DMS53 treated with DMSO at 0.1 percent for 48 hours (cell line): ENCODE results near the gene OLFM1.

ENCODE experiments used
- DNase-seq: peaks from one replicate; lab custom pipeline; 2025; ENCODE audit not compliant: unreplicated experiment; lab: John Stamatoyannopoulos, UW

OLFM1 gene

DNA sequence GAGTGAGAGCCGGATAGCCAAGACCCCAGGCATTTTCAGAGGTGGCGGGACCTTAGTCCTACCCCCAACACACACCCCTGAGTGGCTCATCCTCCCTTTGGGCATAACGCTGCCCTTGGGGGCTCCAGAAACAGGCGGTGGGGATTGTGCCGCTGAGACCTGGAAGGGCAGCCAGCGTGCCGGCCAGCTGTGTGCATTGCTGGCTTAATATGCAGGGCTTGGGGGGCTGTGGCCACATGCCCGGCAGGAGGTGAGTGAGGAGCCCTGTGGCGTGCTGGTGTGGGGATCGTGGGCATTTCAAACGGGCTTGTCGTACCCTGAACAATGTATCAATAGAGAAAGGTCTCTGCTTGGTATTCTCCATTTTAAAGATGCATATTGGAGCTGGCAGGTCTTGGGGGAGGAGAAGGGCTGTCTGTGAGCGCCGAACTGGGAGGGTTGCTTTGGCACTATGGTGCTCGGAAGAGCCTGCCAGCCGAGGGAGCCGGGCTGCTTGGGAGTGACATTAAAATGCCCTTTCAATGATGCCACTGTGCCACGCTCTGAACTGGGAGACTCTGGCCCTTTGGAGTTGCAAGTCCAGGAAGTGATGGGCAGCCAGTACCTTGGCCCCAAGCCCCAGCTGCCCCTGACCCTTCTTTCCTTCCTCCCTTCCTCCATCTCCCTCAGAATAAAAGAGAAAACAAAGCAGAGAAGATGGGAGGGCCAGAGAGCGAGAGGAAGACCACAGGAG is 11.2 kb upstream of the OLFM1 start:
- no peak for DNase-seq

DNA sequence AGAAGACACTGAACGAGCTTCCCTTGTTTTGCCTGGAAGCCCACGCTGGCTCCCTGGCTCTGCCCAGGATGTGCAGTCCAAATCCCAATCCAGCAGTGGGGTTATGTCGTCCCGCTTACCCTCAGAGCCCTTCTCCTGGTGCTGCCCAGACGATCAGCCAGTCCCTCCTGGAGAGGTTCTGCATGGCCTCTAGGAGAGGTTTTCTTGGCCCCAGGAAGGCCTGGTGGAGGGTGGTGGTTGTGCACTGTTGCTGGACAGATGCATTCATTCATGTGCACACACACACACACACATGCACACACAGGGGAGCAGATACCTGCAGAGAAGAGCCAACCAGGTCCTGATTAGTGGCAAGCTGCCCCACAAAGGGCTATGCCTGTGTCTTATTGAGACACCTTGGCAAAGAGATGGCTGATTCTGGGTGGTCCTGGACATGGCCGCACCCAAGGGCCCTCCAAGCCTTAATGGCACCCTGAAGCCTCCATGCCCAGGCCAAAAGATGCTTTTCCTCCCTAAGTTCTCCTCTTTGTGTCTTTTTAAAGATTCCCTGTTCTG is 10.5 kb upstream of the OLFM1 start:
- DNase-seq = no peak

DNA sequence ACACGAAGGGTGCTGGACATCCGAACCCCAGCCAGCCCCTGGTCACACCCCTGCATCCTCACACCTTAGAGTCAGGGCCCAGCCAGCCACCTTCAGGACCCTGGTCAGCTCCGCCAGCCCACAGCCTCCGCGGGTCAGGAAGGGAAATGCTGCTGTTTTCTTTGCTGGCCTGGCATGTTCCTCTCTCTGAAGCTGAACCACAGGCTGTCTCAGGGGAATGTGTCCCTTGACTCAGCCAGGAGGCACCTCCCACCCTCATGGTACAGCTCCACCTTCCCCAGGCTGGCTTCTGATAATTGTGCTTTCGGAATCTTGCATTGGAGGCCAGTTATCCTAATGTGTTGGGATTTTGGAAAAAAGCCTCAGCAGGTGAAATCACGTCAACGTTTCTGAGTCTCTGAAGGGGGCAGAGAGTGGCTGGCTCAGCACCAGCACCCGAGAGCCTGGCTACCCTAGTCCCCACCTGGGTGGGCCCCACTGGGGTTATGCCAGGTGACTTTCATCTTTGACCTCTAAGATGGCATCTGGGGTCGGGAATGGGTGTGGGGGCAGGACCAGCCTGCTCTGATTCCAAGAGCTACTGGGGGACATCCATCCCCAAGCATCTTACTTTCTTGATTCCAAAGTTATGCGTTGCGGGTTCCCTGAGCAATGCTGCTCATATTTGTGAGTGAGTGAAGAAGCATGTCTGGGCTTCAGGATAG is 9.8 kb upstream of the OLFM1 start:
- DNase-seq = no peak

DNA sequence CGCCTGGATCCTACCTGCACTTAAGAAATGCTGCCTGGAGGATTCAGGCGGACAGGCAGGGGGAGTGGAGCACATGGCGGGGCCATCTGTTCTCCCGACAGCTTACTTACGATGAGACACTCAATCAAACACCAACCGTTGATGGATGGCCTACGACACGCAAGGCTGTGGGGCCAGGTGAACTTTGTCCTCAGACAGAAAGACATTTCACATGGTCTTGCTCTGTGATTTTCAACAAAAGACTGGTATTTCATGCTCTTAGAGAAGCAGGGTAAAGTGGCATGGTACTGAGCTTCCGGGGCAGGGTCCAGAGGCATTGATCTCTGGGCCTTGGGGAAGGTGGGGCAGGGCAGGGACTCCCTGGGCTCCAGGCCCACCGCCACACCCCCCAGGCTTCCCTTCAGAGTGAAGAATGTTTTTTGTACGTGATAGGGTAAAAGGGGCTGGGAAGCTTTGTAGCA is 9.1 kb upstream of the OLFM1 start:
- no peak for DNase-seq

DNA sequence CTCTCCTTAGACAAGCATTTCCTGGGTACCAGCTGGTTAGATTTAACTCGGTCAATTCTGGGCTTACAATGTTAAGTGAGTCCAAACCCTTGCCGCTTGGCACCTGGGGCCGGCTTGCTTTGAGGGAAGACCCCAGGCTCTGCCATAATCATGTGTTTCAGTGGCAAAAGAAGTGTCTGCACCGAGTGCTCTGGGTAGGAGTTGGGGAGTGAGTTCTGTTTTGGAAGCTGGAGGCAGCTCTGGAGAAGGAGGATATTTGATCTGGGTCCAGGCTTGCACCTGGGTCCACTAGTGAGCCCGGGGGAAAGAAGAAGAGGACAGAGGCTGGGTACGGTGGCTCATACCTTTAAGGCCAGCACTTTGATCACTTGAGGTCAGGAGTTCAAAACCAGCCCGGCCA is 8.4 kb upstream of the OLFM1 start:
- DNase-seq = no peak

DNA sequence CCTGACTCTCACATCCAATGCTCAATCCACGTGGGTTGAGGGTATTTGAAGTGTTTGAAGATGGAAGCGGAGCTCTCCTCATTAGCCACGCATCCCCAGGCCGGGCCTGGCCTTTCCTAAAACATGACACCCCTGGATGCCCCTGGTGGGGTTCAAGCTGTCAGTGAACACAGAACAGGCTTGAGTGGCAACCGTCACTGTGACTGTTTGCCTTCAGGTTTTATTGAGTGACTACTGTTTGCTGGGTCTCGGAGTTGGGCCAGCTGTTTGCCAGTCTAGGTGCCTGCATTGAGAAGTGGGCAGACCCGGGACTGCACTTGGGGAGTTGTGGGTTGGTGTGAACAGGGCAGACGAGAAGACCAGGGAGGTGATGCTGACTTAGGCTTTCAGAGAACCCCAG is 7.8 kb upstream of the OLFM1 start:
- no peak for DNase-seq

DNA sequence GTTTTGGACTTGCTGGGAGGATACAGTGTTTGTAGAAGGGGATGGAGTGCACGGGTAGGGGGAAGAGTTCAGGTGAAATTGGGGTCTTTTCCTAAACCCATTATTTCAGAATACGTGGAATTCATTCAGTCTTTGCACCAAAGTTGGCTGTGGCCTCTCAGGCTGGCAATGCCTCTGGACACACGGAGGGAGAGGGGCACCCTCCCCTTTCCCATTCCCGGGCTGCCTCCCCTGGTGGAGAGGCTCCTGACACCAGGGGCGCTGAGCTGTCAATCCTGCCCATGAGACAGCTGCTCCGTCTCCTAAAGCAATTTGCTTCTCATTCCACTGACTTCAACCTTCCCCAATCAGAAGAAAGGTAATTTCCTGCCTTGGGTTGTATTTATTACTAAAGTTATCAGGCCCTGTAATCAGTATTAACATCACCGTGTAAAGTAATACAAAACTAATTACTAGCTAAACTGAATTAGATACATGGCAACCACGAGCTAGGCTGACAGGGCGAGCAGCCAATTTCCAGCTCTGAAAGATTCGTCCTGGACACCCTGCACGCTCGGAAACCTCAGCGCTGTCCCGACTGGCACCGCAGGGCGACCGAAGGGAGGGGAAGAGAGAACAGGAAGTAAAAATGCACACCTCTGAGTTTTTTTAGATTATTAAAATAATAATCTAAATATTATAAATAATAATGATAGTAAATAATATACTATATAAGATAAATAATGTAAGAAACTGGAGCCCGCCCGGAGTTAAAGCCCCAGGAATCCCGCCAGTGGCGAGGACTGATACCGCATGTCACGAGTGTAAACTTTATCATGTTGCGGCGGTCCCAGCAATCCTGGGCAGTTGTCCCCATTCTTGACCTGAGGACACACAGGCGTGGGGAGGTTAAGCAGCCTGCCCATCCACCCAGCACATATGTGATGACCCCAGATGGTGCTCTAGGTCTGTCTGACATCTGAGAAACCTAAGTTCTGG is 6.9 kb upstream of the OLFM1 start:
- no peak for DNase-seq

DNA sequence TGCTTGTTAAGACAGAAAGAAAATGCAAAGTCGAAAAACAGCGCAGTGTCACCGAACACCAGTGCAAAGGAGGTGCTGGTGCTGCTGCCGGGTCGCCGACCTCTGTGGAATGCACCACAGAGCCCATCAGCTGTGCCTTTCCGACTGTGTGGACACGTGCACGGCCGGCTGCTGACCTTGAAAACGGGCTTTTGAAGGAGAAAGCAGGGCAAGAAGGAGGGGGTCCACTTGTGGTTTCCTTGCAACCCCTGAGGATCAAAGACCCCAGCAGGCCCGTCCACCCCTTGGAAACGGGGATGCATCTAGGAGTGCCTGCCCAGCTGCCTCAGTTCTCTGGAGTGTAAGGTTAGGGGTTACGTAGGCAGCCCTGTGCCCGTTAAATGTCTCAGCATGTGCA is 6.2 kb upstream of the OLFM1 start:
- no peak for DNase-seq

DNA sequence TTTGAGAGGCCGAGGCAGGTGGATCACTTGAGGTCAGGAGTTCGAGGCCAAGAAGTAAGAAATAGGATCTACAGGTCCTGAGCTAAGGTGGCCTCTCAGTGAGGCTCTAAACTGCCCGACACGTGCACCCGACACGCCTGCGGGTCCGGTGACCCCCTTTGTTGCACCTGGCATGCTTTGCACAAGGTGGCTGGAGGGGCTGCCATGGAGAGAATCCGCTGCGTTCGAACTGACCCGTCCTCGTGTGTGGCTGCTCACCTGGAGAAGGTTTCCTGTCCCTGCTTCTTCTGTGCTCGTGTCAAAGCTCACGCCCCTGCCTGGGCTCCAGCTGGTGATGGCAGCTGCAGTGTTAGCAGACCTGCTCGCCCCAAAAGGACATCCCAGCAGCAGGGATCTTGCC is 5.7 kb upstream of the OLFM1 start:
- no peak for DNase-seq

DNA sequence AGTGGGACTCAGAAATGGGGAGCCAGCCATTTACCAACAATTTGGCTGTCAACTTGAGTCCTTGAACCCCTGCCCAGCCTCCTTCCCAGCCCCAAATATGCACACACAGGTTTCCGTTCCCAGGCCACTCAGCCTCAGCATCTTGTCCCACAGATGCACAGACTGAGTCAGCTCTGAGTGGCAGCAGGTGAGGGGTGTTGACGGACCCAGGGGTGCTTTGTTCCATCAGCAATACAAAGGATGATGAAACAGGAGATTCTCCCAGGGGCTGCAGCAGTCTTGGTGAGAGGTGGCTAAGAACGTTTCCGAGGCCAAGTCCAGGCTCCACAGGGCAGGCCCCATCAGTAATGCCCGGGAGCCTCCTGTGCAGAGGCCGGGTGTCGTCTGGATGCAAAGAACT is 4.9 kb upstream of the OLFM1 start:
- no peak for DNase-seq

DNA sequence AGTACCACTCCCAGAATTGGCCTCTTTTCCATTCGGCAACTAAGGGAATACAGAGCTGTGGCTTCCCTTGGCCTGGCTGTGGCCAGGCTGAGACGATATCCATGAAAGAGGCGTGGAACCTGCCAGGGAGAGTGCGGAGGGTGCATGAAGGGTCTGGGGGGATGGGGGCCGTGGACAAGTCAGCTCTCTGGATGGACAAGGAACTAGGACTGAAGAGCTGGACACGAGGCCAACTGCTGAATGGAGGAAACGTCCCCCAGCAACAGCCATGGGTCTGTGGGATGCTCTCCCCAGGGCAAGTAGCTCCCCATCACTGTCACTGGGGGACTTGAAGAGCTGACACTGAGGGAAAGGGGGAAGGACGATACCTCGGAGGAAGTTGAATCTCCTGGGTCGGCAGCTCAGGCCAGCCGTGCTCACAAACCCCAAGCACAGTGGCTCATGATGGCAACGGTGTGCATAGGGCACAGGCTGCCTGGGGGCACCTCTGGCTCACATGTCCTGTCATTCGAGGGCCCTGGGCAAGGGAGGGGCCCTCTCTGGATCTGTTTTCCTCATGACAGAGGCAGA is 4.1 kb upstream of the OLFM1 start:
- DNase-seq = no peak

DNA sequence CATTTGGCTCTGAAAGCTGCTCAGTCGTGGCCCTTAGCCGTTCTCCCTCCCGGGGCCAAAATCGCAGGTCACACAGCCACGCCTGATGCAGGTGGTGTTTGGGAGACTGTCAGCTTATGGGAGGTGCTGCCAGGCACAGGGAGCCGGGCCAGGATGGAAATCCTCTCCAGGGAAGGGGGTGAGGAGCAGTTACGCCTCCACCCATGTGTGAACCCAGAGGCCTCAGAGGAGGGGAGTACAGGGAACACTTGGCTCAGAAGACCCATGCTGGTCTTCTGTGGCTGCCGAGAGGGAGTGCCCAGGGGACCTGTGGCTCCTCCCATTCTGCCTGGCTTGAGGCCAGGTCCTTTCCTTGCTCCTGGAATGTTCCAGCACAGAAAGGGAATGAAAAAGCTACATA is 3.6 kb upstream of the OLFM1 start:
- DNase-seq = no peak

DNA sequence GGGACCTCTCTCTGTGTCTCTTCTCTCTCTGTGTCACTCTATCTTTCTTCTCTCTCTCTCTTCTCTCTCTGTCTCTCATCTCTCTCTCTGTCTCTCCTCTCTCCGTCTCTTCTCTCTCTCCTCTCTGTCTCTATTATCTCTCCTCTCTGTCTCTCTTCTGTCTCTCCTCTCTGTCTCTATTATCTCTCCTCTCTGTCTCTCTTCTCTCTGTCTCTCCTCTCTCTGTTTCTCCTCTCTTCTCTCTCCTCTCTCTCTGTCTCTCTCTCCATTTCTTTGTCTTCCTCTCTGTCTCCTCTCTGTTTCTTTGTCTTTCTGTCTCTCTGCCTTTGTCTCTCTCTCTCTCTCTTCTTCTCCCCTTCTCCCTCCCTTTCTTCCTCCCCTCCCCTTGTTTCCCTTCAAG is 3.2 kb upstream of the OLFM1 start:
- no peak for DNase-seq

DNA sequence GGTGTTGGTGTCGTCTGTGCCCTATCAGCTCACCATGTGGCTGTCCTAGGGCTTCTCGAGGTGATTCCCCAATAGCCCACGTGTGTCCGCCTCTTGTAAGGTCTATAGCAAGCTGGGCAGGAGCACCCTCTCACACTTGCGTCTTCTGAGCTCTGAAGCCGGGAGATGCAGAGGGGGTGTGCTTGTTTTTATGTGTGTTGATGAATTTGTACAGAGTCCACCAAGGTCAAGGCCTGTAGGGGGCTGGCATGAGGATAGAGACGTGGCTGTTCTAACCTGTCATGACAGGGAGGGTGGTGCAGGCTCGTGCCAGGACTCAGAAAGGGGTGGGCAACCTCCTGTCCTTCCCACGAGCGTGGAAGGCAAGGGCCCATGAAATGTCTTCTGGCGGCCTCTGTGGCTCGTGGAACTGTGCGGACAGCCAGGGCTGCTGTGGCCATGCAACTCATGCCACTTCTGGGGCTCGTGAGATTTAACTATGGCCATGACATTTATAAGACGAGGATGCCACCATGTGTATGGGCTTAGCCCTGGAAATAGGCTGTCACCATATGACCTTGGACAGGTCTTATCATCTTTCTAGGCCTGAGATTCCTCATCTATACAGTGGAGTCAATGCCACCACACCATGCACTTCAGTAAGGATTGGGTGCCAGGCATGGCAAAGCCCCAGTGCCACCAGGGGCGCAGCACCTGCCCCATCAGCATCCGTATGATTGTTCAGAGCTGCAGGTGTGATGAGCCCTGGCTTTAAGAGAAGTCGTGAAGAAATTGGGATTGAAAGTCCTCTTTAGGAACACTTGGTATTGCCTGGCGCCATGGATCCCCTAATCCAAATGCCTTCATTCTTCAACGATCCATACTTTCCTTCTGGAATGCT is 2.3 kb upstream of the OLFM1 start:
- no peak for DNase-seq

DNA sequence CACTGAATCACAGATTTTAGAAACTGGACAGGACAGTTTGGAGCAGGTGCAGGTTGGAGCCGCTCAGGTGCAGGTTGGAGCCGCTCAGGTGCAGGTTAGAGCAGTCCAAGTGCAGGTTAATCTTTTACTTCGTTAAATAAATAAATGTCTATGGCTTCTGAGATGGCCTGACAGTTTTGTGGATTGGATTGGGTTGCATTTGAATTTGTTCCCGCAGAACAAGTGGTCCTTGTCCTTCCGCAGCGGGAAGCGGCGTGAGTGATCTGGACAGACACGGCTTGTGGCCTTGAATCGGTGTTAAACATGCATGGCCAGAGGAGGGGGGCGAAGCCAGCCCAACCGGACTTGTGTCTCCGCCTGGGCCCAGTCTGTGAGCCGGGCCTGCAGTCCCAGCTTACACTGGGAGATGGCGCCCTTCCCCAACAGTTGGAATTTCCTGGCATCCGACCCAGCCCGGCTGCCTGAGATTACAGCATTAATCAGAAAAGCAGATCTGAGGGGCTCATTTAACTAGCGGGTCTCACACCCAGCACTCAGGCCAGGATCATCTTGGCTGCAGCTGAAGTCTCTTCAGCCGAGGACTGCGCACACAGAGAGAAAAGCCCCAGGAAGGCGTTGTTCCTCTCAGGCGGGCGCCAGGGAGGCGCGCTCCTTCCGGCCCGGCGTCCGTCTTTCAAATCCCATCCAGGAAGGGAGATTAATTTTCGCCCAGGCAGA is 1.5 kb upstream of the OLFM1 start:
- DNase-seq = no peak

DNA sequence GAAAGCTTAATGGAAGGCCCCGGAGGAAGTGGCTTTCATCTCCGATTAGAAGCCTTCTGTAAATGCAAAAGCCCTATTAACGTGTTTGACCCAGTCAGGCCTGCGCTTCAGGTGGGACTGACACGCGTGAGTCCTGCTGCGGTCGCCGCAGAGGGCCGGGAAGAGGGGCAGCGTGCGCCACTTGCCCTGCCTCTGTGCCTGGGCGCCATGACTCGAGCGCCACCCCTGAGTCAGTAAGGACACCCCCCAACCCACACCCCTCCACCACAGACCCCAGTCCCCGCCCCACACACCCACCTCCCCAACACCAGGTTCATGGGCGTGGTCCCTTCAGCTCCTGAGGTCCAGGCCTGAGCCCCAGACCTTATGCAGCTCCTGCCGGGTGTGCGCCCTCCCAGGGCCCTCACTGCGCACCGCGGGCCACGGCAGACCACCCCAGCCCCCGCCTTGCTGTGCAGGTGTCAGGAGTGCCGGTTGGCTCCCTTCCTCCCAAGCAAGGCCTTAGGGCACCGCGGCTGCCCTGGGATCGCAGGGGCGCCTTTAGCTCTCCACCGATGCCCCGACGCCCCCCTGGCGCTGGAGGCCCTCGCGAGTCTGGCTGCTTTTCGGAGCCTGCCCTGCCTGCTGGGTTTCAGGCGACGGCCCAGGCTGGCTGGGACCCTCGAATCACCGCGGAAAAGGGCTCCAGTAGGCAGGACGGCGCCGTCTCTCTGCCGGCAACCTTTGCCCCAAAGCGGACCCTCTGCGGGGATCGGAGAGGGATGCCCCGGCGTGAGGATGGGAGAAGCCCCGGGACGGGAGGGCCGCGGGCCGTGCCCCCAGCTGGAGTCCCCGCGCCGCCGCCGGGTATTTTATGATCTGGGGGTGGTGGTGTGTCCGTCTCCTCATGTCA is 625 bp upstream of the OLFM1 start:
- no peak for DNase-seq

DNA sequence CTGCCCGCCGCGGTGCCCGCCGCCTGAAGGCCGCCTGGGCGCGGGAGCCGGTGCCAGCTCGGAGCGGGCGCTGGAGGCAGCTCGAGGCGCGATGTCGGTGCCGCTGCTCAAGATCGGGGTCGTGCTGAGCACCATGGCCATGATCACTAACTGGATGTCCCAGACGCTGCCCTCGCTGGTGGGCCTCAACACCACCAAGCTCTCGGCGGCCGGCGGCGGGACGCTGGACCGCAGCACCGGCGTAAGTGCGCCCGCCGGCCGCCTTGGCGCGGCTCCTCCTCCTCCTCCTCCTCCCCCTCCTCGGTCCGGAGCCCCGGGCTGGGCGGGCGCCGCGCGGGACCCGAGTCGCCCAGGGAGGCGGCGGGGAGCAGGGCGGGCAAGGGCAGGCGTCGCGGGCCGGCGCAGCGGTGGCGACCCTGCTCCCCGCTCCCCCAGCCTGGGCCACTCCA is 455 bp downstream of the OLFM1 start:
- DNase-seq = no peak

DNA sequence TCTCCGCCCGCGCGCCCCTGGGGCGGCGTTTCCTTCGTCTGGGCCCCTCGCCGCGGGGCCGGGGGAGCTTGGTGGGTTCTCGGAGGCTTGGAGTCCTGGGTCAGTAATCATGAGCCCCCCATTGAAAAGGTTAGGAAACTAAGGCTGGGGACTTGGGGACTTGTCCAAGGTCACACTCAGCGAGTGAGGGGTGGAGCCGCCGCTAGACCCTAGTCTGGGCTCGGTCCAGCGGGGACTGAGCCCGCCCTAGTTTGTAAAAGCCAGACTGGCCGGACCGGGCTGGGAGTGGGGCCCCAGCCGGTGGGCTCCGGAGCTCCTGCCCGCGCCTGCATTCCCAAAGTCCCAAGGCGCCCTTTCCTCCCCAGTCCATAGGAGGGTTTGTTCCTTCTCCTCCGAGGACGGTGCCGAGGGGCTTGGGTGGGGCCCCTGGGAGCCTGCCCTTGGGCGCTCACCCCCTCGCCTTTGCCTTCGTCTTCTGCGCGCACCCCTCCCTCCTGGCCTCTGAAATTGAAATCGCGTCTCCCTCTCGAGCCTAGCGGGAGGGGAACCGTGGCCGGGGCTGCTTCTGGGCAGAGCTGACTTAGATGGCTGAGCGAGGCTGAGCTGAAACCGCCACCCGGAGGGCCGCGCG is 995 bp downstream of the OLFM1 start:
- no peak for DNase-seq
